T-helper 17 cell (primary cell): ENCODE data around the gene LYPD6. TPM values are rescaled to one million over a fixed set of nuclear protein-coding genes. Genes with fewer than 3 reads are reported as not detected.

ENCODE experiments used
- ATAC-seq: fragments of 150-1000 bp; cut with Tn5 transposase; 2 replicates; pipeline ENCODE4 v1.10.0; 2021; ENCODE audit warnings: mild to moderate bottlenecking, moderate library complexity
- DNase-seq, 3 donors: peaks; one replicate each; pipeline versions ENCODE4 v3.0.0 to v3.0.0-alpha.2; 2020 to 2021
- H3K9me3 ChIP-seq: one replicate; pipeline ENCODE4 v1.7.0; 2013; ENCODE audit warnings: low read length, mild to moderate bottlenecking; ENCODE audit not compliant: control insufficient read depth, poor library complexity, severe bottlenecking
- H3K27ac Mint-ChIP-seq: one replicate; pipeline ENCODE4 v1.8.0; 2022; ENCODE audit warnings: mild to moderate bottlenecking, moderate library complexity, mixed read lengths
- H3K27me3 Mint-ChIP-seq: one replicate; pipeline ENCODE4 v1.8.0; 2022; ENCODE audit warnings: mixed read lengths
- H3K36me3 Mint-ChIP-seq: one replicate; pipeline ENCODE4 v1.8.0; 2022; ENCODE audit warnings: low read depth, mixed read lengths
- H3K4me1 Mint-ChIP-seq: one replicate; pipeline ENCODE4 v1.8.0; 2022; ENCODE audit warnings: mild to moderate bottlenecking, mixed read lengths
- H3K4me3 Mint-ChIP-seq: one replicate; pipeline ENCODE4 v1.8.0; 2022; ENCODE audit warnings: mild to moderate bottlenecking, moderate library complexity, mixed read lengths
- total RNA-seq, 4 donors: library from RNA in 2 of 4; stranded (reverse) in 2 of 4; gene quantifications; one replicate each; pipeline ENCODE4 v1.2.3 and lab custom pipeline; 2022 to 2026

LYPD6 gene
- total RNA-seq, 2 donors from 2014 or later: not detected

GRCh38 chr2:149423630-149424029 is 93.2 kb downstream of the LYPD6 start:
- peaks cover 2% of the 10 kb centered on the region for H3K36me3 Mint-ChIP-seq
- no peak overlapping the region for H3K4me3 Mint-ChIP-seq
- DNase-seq (no peak), ATAC-seq (no peak)
- peaks cover 36% of the 10 kb centered on the region for H3K27me3 Mint-ChIP-seq
- H3K27ac Mint-ChIP-seq: no peak overlapping the region
- H3K9me3 ChIP-seq: no peaks in the 10 kb centered on the region
- no peaks in the 10 kb centered on the region for H3K4me1 Mint-ChIP-seq

- no peak overlapping the region for H3K4me3 Mint-ChIP-seq
- peaks cover 35% of the 10 kb centered on the region for H3K27me3 Mint-ChIP-seq
- no peak overlapping the region for H3K27ac Mint-ChIP-seq
- DNase-seq (no peak), ATAC-seq (no peak)
- peaks cover 2% of the 10 kb centered on the region for H3K36me3 Mint-ChIP-seq
- no peaks in the 10 kb centered on the region for H3K4me1 Mint-ChIP-seq
- H3K9me3 ChIP-seq: no peaks in the 10 kb centered on the region
These were observed 97.0 kb downstream of the LYPD6 start for GRCh38 chr2:149427387-149427786.

DNA sequence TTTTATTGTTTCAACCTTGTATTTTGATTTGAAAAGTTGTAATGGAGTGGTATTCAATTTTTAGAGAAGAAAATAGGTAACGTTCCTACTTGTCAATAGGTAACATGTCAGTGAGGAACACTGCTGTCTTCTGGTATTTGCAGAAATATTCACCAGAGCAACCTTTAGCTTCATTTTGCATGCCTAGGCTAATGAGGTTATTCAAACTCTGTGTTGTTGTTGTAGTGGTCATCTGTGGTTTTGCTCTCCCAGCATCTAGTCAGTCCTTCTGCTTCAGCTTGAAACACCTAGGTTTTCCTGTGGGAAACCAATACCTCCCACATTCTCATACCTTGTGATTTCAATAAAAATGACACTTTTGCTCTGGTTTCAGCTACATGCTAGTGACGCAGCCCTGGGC is 98.4 kb downstream of the LYPD6 start:
- ATAC-seq: no peak
- Mint-ChIP-seq H3K4me1 (no peaks in the 10 kb centered on the region), H3K36me3 (peaks cover 2% of the 10 kb centered on the region), H3K27me3 (peaks cover 28% of the 10 kb centered on the region), H3K27ac (no peak overlapping the region), H3K4me3 (no peak overlapping the region)
- H3K9me3 ChIP-seq: no peaks in the 10 kb centered on the region
- DNase-seq: no peak

DNA sequence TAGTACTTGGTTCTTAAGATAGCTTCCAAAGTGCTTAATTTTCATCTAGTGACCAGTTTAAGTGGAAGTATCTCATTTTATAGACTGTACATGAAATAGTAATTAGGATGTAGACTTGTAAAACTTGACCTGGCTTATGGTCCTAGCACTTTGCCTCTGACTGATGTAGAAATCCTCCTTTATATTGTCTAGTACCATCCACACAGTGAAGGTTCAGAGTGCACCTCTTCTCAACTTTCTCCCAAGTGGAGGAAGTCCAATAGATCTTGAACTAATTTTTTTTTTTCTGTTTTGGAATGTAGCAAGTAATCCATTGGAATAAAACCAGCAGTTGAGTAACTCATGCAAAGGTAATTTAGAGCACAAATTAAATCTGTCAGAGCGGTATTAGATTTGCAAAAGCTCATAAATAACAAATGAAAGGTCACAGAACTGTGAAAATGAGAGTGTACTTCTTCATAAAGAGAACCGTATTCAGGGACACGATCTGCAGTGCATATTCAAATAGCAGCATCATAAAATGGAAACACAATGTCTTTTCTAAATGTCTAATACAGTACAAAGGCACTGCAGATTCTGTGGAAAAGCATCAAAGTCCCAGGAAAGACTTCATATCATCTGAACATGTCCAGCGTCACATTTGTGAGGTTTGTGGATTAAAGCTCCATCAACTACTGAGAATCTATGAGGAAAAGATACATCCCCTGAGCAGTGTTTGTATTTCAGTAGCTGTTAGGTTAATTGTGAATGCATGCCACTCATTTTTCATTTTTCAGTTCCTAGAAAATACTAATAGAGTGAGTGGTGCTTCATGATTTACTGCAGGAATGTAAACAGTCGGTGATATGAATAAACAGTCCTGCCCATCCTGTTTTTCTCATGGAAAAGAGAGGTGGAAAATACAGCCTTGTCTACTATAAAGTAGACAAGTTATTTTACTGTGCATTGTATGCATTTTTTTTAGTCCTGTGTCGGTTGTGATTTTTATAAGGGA is 100.7 kb downstream of the LYPD6 start:
- peaks cover 2% of the 10 kb centered on the region for H3K36me3 Mint-ChIP-seq
- H3K9me3 ChIP-seq: no peaks in the 10 kb centered on the region
- ATAC-seq: no peak
- H3K27me3 Mint-ChIP-seq: peaks cover 16% of the 10 kb centered on the region
- no peak overlapping the region for H3K27ac Mint-ChIP-seq
- H3K4me3 Mint-ChIP-seq: no peak overlapping the region
- DNase-seq: no peak
- H3K4me1 Mint-ChIP-seq: no peaks in the 10 kb centered on the region

DNA sequence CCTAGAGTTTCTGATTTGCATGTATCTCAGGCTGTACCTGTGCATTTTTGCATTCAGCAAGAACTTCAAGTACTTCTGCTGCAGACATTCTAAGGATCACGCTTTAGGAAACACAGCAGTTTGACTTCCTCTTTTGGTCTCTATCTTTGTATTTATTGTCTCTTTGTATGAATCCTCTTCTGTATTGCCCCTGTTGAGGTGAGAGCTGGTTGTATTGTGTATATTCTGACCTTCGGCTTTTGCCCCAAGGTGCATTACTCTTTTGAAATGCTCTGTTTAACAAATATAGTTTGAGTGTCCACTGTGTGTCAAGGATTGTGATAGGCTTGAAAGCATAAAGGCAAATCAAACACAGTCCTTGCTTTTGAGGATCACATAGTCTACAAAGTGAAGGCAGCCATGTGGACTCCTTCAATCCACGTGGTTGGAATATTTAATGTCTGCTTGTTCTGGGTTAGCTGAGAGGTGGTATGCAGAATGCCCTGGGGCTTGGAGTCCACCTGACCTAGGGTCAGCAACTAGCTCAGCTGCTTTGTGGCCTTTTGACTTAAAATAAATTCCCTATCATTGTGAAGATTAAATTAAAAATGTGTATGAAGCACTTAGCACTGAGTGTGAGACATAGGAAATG is 108.1 kb downstream of the LYPD6 start:
- Mint-ChIP-seq H3K4me1 (peaks cover 2% of the 10 kb centered on the region), H3K27ac (no peak overlapping the region), H3K27me3 (peaks cover 31% of the 10 kb centered on the region), H3K36me3 (peaks cover 3% of the 10 kb centered on the region), H3K4me3 (no peak overlapping the region)
- H3K9me3 ChIP-seq: no peaks in the 10 kb centered on the region
- DNase-seq: no peak
- ATAC-seq: no peak

DNA sequence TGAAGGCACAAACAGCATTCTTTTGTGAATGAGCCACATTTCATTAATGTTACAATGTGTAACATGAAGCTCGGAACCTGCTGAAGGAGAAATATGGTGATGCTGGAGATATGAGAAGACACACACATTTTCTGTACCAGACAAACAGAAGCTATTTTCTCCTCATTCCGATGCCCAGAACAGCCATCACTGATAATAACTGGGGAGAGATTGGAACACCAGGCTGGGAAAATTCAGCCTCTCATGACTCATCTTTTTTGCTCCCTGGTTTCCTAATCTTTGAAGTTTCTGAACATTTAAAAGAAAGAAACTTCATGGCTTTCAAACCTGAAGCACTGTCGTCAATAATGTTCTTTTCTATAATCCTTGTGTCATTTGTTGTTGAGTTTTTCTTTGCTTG is 110.9 kb downstream of the LYPD6 start:
- H3K36me3 Mint-ChIP-seq: peaks cover 3% of the 10 kb centered on the region
- DNase-seq (no peak), ATAC-seq (no peak)
- H3K4me1 Mint-ChIP-seq: peaks cover 2% of the 10 kb centered on the region
- H3K4me3 Mint-ChIP-seq: no peak overlapping the region
- H3K27ac Mint-ChIP-seq: no peak overlapping the region
- no peaks in the 10 kb centered on the region for H3K9me3 ChIP-seq
- H3K27me3 Mint-ChIP-seq: peaks cover 27% of the 10 kb centered on the region

DNA sequence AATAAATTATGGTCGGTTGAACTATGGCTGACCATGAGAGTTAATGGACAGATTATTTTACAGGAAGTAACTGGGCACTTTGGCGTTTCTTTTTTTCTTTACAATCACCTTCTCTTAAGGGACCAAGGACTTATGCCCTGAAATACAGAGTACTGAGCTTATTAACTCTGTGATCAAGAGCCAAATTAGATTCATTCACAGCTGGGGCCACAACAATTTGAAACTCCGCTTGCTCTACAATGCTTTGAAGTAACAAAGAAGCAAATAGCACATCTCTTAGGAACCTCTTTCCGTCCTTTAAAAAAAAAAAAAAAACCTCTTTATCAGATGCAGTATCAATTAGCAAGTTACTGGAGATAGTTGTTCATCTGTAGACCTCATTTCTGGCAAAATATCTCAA is 112.0 kb downstream of the LYPD6 start:
- Mint-ChIP-seq H3K27me3 (peaks cover 31% of the 10 kb centered on the region), H3K4me3 (no peak overlapping the region), H3K36me3 (peaks cover 2% of the 10 kb centered on the region), H3K4me1 (peaks cover 2% of the 10 kb centered on the region), H3K27ac (no peak overlapping the region)
- ATAC-seq (no peak), DNase-seq (no peak)
- no peaks in the 10 kb centered on the region for H3K9me3 ChIP-seq

GRCh38 chr2:149443150-149443549 is 112.8 kb downstream of the LYPD6 start:
- no peaks in the 10 kb centered on the region for H3K36me3 Mint-ChIP-seq
- no peak for ATAC-seq
- no peaks in the 10 kb centered on the region for H3K9me3 ChIP-seq
- DNase-seq: no peak
- H3K4me1 Mint-ChIP-seq: peaks cover 2% of the 10 kb centered on the region
- peaks cover 23% of the 10 kb centered on the region for H3K27me3 Mint-ChIP-seq
- H3K27ac Mint-ChIP-seq: no peak overlapping the region
- H3K4me3 Mint-ChIP-seq: no peak overlapping the region

- H3K27ac Mint-ChIP-seq: no peak overlapping the region
These were observed 116.4 kb downstream of the LYPD6 start for GRCh38 chr2:149446748-149447147.

GRCh38 chr2:149448315-149448714 is 117.9 kb downstream of the LYPD6 start:
- Mint-ChIP-seq H3K36me3 (no peaks in the 10 kb centered on the region), H3K4me1 (peaks cover 2% of the 10 kb centered on the region), H3K27ac (no peak overlapping the region), H3K4me3 (no peak overlapping the region), H3K27me3 (peaks cover 18% of the 10 kb centered on the region)
- no peaks in the 10 kb centered on the region for H3K9me3 ChIP-seq
- ATAC-seq (no peak), DNase-seq (no peak)

More at GRCh38 chr2:149446748-149447147, 116.4 kb downstream of the LYPD6 start:
- Mint-ChIP-seq H3K36me3 (no peaks in the 10 kb centered on the region), H3K27me3 (peaks cover 11% of the 10 kb centered on the region), H3K4me1 (no peaks in the 10 kb centered on the region), H3K4me3 (no peak overlapping the region)
- ATAC-seq (no peak), DNase-seq (no peak)
- no peaks in the 10 kb centered on the region for H3K9me3 ChIP-seq

DNA sequence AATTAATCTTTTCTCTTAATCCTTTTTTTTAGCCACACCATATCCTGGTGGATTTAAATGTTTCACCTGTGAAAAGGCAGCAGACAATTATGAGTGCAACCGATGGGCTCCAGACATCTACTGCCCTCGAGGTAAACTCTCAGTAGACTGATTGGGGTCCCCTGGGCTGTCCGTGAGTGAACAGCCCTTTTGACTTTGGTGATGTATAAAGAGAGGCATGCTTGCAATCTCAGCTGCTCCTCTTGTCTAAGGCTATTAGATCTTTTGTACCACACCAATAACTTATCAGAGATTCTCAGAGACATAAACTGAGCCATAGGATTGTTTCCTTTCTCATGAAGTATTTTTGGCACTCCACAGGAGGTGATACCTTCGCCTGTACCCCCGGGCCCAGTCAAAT is 118.6 kb downstream of the LYPD6 start:
- Mint-ChIP-seq H3K4me1 (peaks cover 2% of the 10 kb centered on the region), H3K4me3 (no peak overlapping the region), H3K27ac (no peak overlapping the region), H3K36me3 (no peaks in the 10 kb centered on the region), H3K27me3 (peaks cover 18% of the 10 kb centered on the region)
- no peaks in the 10 kb centered on the region for H3K9me3 ChIP-seq
- ATAC-seq (no peak), DNase-seq (no peak)

DNA sequence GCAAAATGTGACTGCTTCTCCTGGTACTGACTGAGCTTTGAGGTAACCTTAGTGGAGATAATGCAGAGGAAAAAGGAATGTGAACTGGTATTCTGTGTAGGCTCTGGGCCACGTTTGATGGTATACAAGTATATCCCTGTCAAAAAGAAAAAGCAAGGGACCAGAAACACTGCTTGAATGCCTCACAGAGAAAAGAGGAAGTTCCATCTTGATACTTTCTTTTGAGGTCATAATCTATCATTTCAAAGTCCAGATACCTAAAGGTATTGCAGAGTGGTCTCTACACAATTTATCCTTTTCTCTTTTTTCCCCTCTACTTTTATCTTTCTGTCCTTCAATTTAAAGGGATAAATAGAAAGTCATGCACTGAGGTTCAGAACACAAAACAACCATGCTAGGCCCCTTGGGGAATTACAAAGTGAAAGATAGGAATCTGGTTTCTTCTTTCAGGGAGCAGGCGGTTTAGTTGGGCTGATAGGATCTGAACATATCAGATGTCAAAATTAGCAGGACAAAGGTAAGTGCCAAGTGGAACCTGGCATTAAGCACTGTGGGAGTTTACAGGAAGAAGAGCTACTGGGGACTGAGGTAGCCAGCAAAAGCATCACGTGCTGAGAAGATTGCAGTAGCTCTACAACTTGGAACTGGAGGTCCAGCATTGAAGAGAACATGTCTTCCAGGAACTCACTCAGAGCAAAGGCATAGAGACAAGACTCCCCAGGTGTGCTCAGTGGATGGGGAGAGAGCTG is 121.2 kb downstream of the LYPD6 start:
- ATAC-seq (no peak), DNase-seq (no peak)
- Mint-ChIP-seq H3K36me3 (no peaks in the 10 kb centered on the region), H3K27ac (no peak overlapping the region), H3K27me3 (peaks cover 17% of the 10 kb centered on the region), H3K4me1 (peaks cover 2% of the 10 kb centered on the region), H3K4me3 (no peak overlapping the region)
- H3K9me3 ChIP-seq: no peaks in the 10 kb centered on the region

- DNase-seq: no peak
- ATAC-seq: no peak
- Mint-ChIP-seq H3K4me3 (no peak overlapping the region), H3K36me3 (no peaks in the 10 kb centered on the region), H3K27me3 (peaks cover 21% of the 10 kb centered on the region), H3K27ac (no peak overlapping the region), H3K4me1 (peaks cover 2% of the 10 kb centered on the region)
- no peaks in the 10 kb centered on the region for H3K9me3 ChIP-seq
These were observed 125.9 kb downstream of the LYPD6 start for GRCh38 chr2:149456285-149456684.
